ENCODE measurements around the gene CORO1C.
"Not testable (repeated sequence)": the region's sequence is repeated elsewhere in the genome, so short reads cannot be mapped to it uniquely, and the experiment has no call there.

DNA sequence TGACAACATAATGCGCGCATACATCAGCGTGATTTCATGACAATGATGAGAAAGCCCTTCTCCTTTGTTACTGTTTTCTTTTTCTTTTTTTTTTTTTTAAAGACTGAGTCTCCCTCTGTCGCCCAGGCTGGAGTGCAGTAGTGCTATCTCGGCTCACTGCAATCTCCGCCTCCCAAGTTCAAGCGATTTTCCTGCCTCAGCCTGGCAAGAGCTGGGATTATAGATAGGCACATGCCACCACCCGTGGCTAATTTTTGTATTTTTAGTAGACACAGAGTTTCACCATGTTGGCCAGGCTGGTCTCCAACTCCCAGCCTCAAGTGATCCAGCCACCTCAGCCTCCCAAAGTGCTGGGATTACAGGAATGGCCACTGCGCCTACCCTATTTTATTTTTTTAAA lies 76.7 kb downstream of the CORO1C start:
- not testable (repeated sequence) for TF ChIP-seq EZH2phosphoT487 (IDR thresholded peaks at IDR 0.05; ENCODE audit: insufficient read depth, low read depth); EZH2 (IDR thresholded peaks at IDR 0.05; ENCODE audit: insufficient read depth, poor library complexity, severe bottlenecking)
